Panc1 (cell line): ENCODE results near the gene MYRFL. TPM values are rescaled to one million over a fixed set of nuclear protein-coding genes. Genes with fewer than 3 reads are reported as not detected.
"Not testable (repeated sequence)": the region's sequence is repeated elsewhere in the genome, so short reads cannot be mapped to it uniquely, and the experiment has no call there.

Experiments
- ATAC-seq: fragments of 200-7000 bp; cut with Tn5 transposase; 2 replicates; pipeline ENCODE4 v1.9.1; 2020; ENCODE audit warnings: mild to moderate bottlenecking, moderate library complexity
- BruUV-seq: library from RNA; stranded (reverse); fragments of 400-500 nt; replicated peaks from 2 replicates; lab custom pipeline; 2021; lab: Mats Ljungman, UMichigan
- CTCF ChIA-PET: fragments of 300-600 bp; sonication (Branson Sonifier 250); formaldehyde crosslinking; loops from one replicate; lab custom pipeline; 2022; ENCODE audit warnings: antibody characterized with exemption; lab: Charles Lee
- POLR2A ChIA-PET: fragments of 300-600 bp; sonication (Branson Sonifier 250); formaldehyde crosslinking; loops from one replicate; lab custom pipeline; 2022; ENCODE audit warnings: antibody characterized with exemption; lab: Charles Lee
- DNase-seq: peaks from one replicate; pipeline ENCODE4 v3.0.0-alpha.2; 2010; ENCODE audit warnings: low read depth, low spot score
- H3K27ac ChIP-seq: 2 replicates; pipeline ENCODE4 v1.5.1; 2011; ENCODE audit warnings: mild to moderate bottlenecking, low read length, inconsistent platforms
- H3K27me3 ChIP-seq: fragments of 200-500 bp; sonication (Bioruptor generic); 2 replicates; pipeline ENCODE4 v1.6.0; 2014; ENCODE audit warnings: low read length, inconsistent platforms; ENCODE audit not compliant: control insufficient read depth, insufficient read depth
- H3K36me3 ChIP-seq: fragments of 200-500 bp; sonication (Bioruptor generic); 2 replicates; pipeline ENCODE4 v1.5.1; 2014; ENCODE audit warnings: inconsistent platforms, mild to moderate bottlenecking, low read length, moderate library complexity; ENCODE audit not compliant: control insufficient read depth, insufficient read depth
- H3K4me1 ChIP-seq: 2 replicates; pipeline ENCODE4 v1.5.1; 2011; ENCODE audit warnings: inconsistent platforms, mild to moderate bottlenecking, low read length, moderate library complexity; ENCODE audit not compliant: control insufficient read depth, insufficient read depth
- H3K4me3 ChIP-seq, 2 experiments: 2 replicates each; pipeline ENCODE4 v1.5.1; 2011 to 2012; ENCODE audit warnings: low read depth in 2 of 2, low read length in 2 of 2, mild to moderate bottlenecking in 2 of 2, inconsistent platforms in 1 of 2, moderate library complexity in 1 of 2
- H3K9me3 ChIP-seq: fragments of 200-500 bp; sonication (Bioruptor generic); 2 replicates; pipeline ENCODE4 v1.5.1; 2014; ENCODE audit warnings: low read depth, mild to moderate bottlenecking, inconsistent platforms, low read length, moderate library complexity; ENCODE audit not compliant: control insufficient read depth, insufficient read depth
- POLR2AphosphoS5 ChIP-seq: IDR thresholded peaks from 2 replicates; pipeline ENCODE4 v1.6.1; 2012; ENCODE audit warnings: mild to moderate bottlenecking, low read depth, low read length, moderate library complexity
- SIN3A ChIP-seq: IDR thresholded peaks from 2 replicates; pipeline ENCODE4 v1.6.1; 2012; ENCODE audit warnings: low read depth, mild to moderate bottlenecking, low read length, moderate library complexity, borderline replicate concordance; ENCODE audit not compliant: insufficient read depth
- TCF7L2 ChIP-seq: IDR thresholded peaks from 2 replicates; pipeline ENCODE4 v1.6.1; 2011; ENCODE audit warnings: mild to moderate bottlenecking, low read depth, low read length, inconsistent platforms
- in situ Hi-C: cut with HindIII; loops from 2 replicates; pipeline ENCODE4 v1.10.0; 2016; ENCODE audit warnings: low sequenced_read_pairs, low pct_unique_long_range_greater_than_20kb
- intact Hi-C: fragments of 100-400 bp; cut with micrococcal nuclease; formaldehyde crosslinking; loops from one replicate; pipeline ENCODE4 v1.10.0; 2022; ENCODE audit not compliant: unreplicated experiment
- total RNA-seq: library from RNA; stranded (reverse); gene quantifications from one replicate; pipeline ENCODE4 v1.2.1, GENCODE V29; 2021; ENCODE audit not compliant: unreplicated experiment
- TF ChIP-seq, protein P1 (sequence below): fragments of 450-650 bp; IDR thresholded peaks from 2 replicates; pipeline ENCODE4 v1.5.1; 2017; ENCODE audit warnings: mild to moderate bottlenecking
- TF ChIP-seq, protein P2 (sequence below), 2 experiments: IDR thresholded peaks; 2 replicates each; pipeline ENCODE4 v1.6.1; 2011 to 2012; ENCODE audit warnings: low read depth in 2 of 2, control low read depth in 1 of 2, low read length in 1 of 2, mild to moderate bottlenecking in 1 of 2, moderate library complexity in 1 of 2; ENCODE audit not compliant: insufficient read depth in 1 of 2

The MYRFL gene
- total RNA-seq, 1 experiment from 2014 or later, result not detected

GRCh38 chr12:69993433-69993832 lies 168.4 kb downstream of the MYRFL start:
- intact Hi-C loops, result no loop called here

GRCh38 chr12:69994086-69994485 lies 169.1 kb downstream of the MYRFL start:
- H3K27ac ChIP-seq, POLR2A ChIA-PET, H3K27me3 ChIP-seq, ATAC-seq, intact Hi-C loops, H3K4me1 ChIP-seq, CTCF ChIA-PET, H3K4me3 ChIP-seq, in situ Hi-C loops, H3K36me3 ChIP-seq, DNase-seq, BruUV-seq, H3K9me3 ChIP-seq: not testable (repeated sequence)

More at GRCh38 chr12:69993433-69993832, 168.4 kb downstream of the MYRFL start:
- TF ChIP-seq, protein P1, sequence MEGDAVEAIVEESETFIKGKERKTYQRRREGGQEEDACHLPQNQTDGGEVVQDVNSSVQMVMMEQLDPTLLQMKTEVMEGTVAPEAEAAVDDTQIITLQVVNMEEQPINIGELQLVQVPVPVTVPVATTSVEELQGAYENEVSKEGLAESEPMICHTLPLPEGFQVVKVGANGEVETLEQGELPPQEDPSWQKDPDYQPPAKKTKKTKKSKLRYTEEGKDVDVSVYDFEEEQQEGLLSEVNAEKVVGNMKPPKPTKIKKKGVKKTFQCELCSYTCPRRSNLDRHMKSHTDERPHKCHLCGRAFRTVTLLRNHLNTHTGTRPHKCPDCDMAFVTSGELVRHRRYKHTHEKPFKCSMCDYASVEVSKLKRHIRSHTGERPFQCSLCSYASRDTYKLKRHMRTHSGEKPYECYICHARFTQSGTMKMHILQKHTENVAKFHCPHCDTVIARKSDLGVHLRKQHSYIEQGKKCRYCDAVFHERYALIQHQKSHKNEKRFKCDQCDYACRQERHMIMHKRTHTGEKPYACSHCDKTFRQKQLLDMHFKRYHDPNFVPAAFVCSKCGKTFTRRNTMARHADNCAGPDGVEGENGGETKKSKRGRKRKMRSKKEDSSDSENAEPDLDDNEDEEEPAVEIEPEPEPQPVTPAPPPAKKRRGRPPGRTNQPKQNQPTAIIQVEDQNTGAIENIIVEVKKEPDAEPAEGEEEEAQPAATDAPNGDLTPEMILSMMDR, result no peak
- TF ChIP-seq SIN3A, result no peak
- ATAC-seq (no peak), DNase-seq (no peak)
- in situ Hi-C loops, result no loop called here
- Histone ChIP-seq H3K36me3 (no peaks in the 10 kb centered on the region), H3K27ac (no peak overlapping the region), H3K4me3 (no peak overlapping the region), H3K27me3 (no peaks in the 10 kb centered on the region), H3K9me3 (no peaks in the 10 kb centered on the region), H3K4me1 (no peaks in the 10 kb centered on the region)
- BruUV-seq, result no TSS peak
- ChIA-PET POLR2A (no interaction called here), CTCF (no interaction called here)

DNA sequence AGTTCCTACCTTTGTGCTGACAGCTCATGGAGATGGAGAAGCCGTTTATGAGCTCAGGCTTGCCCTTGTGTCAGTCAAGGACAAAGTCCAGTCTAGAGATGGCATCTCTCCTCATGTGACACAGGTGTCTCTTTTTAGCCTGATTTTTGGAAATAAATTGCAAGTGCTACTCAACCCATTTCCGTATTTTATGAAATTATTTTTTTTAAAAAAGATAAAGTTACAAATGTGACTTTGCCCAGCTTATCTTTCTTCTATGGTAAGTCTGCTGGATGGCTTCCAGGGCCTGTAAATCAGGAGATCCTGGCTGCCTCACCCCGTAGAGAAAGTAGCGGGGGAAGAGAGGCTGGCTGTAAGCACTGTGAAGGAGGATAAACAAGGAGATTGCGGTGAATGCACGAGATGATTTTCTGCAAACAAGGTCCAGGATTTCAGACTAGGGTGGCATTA lies 169.7 kb downstream of the MYRFL start:
- no TSS peak for BruUV-seq
- Histone ChIP-seq H3K4me3 (no peak overlapping the region), H3K36me3 (no peaks in the 10 kb centered on the region), H3K9me3 (no peaks in the 10 kb centered on the region), H3K27me3 (no peaks in the 10 kb centered on the region), H3K27ac (no peak overlapping the region), H3K4me1 (no peaks in the 10 kb centered on the region)
- no peak for TF ChIP-seq TCF7L2
- TF ChIP-seq POLR2AphosphoS5, result no peak
- TF ChIP-seq SIN3A, result no peak
- TF ChIP-seq, protein P1, result no peak
- TF ChIP-seq, protein P2, sequence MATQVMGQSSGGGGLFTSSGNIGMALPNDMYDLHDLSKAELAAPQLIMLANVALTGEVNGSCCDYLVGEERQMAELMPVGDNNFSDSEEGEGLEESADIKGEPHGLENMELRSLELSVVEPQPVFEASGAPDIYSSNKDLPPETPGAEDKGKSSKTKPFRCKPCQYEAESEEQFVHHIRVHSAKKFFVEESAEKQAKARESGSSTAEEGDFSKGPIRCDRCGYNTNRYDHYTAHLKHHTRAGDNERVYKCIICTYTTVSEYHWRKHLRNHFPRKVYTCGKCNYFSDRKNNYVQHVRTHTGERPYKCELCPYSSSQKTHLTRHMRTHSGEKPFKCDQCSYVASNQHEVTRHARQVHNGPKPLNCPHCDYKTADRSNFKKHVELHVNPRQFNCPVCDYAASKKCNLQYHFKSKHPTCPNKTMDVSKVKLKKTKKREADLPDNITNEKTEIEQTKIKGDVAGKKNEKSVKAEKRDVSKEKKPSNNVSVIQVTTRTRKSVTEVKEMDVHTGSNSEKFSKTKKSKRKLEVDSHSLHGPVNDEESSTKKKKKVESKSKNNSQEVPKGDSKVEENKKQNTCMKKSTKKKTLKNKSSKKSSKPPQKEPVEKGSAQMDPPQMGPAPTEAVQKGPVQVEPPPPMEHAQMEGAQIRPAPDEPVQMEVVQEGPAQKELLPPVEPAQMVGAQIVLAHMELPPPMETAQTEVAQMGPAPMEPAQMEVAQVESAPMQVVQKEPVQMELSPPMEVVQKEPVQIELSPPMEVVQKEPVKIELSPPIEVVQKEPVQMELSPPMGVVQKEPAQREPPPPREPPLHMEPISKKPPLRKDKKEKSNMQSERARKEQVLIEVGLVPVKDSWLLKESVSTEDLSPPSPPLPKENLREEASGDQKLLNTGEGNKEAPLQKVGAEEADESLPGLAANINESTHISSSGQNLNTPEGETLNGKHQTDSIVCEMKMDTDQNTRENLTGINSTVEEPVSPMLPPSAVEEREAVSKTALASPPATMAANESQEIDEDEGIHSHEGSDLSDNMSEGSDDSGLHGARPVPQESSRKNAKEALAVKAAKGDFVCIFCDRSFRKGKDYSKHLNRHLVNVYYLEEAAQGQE (IDR thresholded peaks at IDR 0.05; ENCODE audit: insufficient read depth in 1 of 2, low read depth in 2 of 2, low read length in 1 of 2), result no peak
- in situ Hi-C loops, result no loop called here
- ChIA-PET POLR2A (no interaction called here), CTCF (no interaction called here)
- intact Hi-C loops, result no loop called here
- no peak for DNase-seq
- ATAC-seq, result no peak
